Measurements from ENCODE around the gene COL19A1. TPM values are rescaled to one million over a fixed set of nuclear protein-coding genes. Genes with fewer than 3 reads are reported as not detected.
"Not testable (repeated sequence)": the region's sequence is repeated elsewhere in the genome, so short reads cannot be mapped to it uniquely, and the experiment has no call there.

COL19A1 gene
- total and polyA plus RNA-seq, 7 donors, result 0.54 to 1.6 (median 0.83) TPM; not detected in 3

DNA sequence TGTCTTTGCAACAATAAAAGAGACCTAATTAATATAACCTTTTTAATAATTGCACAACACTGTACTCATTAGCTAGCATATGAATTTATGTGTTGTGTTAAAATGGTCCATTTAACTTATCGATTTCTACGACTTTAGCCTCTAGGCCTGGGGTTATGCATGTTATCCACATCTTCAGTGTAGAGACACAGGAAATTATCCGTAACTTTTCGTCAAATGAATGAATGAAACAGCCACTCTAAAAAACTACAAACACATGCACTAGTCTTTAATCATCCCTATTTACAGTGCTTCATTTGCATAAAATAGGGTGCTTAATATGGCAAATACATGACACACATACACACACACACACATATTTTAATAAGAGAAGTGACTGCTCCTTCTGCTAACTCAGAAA lies 47.2 kb upstream of the COL19A1 start:
- Histone ChIP-seq H3K4me3 (no peak overlapping the region), H3K9me3 (no peaks in the 10 kb centered on the region), H3K27me3 (no peaks in the 10 kb centered on the region), H3K27ac (no peak overlapping the region), H3K36me3 (no peaks in the 10 kb centered on the region), H3K4me1 (no peaks in the 10 kb centered on the region)
- no peak for DNase-seq
- 91 to 95% methylated on average over 4 of the region's 4 CpGs for WGBS, 2 donors
- intact Hi-C loops (cut with DNase I), result no loop called here
- TF ChIP-seq EP300 (IDR thresholded peaks at IDR 0.05) (no peak), POLR2A (IDR thresholded peaks at IDR 0.05) (no peak), POLR2AphosphoS5 (IDR thresholded peaks at IDR 0.05) (no peak)
- TF ChIP-seq, protein P1, sequence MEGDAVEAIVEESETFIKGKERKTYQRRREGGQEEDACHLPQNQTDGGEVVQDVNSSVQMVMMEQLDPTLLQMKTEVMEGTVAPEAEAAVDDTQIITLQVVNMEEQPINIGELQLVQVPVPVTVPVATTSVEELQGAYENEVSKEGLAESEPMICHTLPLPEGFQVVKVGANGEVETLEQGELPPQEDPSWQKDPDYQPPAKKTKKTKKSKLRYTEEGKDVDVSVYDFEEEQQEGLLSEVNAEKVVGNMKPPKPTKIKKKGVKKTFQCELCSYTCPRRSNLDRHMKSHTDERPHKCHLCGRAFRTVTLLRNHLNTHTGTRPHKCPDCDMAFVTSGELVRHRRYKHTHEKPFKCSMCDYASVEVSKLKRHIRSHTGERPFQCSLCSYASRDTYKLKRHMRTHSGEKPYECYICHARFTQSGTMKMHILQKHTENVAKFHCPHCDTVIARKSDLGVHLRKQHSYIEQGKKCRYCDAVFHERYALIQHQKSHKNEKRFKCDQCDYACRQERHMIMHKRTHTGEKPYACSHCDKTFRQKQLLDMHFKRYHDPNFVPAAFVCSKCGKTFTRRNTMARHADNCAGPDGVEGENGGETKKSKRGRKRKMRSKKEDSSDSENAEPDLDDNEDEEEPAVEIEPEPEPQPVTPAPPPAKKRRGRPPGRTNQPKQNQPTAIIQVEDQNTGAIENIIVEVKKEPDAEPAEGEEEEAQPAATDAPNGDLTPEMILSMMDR (IDR thresholded peaks at IDR 0.05), result no peak

DNA sequence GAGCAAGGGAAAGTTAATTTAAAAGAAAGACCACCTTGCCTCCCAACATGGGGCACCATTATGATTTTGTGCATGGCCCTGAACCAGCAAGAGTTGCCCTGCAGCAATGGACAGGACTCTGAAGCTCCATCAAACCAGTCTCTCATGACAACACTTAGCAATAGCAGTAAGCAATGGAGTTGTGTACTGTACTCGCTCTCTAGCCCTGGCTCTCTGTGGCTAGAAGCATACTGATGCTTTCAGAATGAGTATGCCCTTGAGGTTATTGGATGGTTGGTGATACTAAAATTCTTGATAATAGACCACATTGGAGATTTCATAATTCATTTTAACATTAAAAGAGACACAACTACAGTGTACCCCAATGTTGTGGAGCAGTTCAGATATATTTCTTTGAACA lies 46.3 kb upstream of the COL19A1 start:
- TF ChIP-seq POLR2A (IDR thresholded peaks at IDR 0.05), result no peak
- no peak for TF ChIP-seq EP300 (IDR thresholded peaks at IDR 0.05)
- TF ChIP-seq POLR2AphosphoS5 (IDR thresholded peaks at IDR 0.05), result no peak
- TF ChIP-seq, protein P1 (IDR thresholded peaks at IDR 0.05), result no peak
- no peak overlapping the region for H3K4me3 ChIP-seq
- DNase-seq, result no peak
- H3K27ac ChIP-seq, result no peak overlapping the region
- no peaks in the 10 kb centered on the region for H3K36me3 ChIP-seq
- 95% methylated on average over 1 of the region's 1 CpG for WGBS, 2 donors
- no peaks in the 10 kb centered on the region for H3K4me1 ChIP-seq
- intact Hi-C loops (cut with DNase I), result no loop called here
- H3K9me3 ChIP-seq, result no peaks in the 10 kb centered on the region
- H3K27me3 ChIP-seq, result no peaks in the 10 kb centered on the region

DNA sequence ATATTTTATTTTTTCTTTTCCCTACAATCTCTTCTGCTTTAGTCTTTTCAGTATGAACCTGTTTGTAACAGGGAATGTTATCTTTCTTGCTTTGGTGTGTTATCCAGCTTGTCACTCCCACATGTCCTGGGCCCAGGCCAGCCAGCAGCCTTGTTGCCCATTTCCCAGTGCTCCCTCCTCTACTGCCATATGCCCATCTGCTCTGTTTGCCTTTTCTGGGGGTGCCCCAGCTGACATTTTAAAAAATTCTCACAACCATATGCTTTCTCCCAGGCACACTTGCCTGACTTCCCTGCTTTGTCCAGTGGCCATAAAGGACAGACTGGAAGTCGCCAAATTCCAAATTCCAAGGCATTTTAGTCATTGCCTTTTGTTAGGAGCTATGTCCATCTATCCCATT lies 45.9 kb upstream of the COL19A1 start:
- no peak overlapping the region for H3K4me3 ChIP-seq
- no peaks in the 10 kb centered on the region for H3K36me3 ChIP-seq
- no peaks in the 10 kb centered on the region for H3K4me1 ChIP-seq
- H3K27me3 ChIP-seq, result no peaks in the 10 kb centered on the region
- H3K27ac ChIP-seq, result no peak overlapping the region
- no peaks in the 10 kb centered on the region for H3K9me3 ChIP-seq
- TF ChIP-seq POLR2A (IDR thresholded peaks at IDR 0.05) (no peak), EP300 (IDR thresholded peaks at IDR 0.05) (no peak), POLR2AphosphoS5 (IDR thresholded peaks at IDR 0.05) (no peak)
- TF ChIP-seq, protein P1 (IDR thresholded peaks at IDR 0.05), result no peak
- no peak for DNase-seq
- WGBS, 2 donors, result 94 to 97% methylated on average over 1 of the region's 1 CpG
- intact Hi-C loops (cut with DNase I), result no loop called here

DNA sequence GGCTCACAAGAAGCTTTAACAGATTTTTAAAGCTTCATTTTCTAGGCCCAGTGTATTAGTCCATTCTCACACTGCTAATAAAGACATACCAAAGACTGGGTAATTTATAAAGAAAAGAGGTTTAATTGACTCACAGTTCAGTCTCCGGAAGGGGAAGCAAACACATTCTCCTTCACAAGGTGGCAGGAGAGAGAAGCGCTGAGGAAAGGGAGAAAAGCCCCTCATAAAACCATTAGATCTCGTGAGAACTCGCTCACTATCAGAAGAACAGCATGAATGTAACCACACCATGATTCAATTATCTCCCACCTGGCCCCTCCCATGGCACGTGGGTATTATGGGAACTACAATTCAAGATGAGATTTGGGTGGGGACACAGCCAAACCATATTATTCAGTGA lies 42.0 kb upstream of the COL19A1 start:
- H3K4me1 ChIP-seq; H3K9me3 ChIP-seq; DNase-seq; H3K4me3 ChIP-seq; H3K27ac ChIP-seq; H3K36me3 ChIP-seq; H3K27me3 ChIP-seq; intact Hi-C loops (cut with DNase I): not testable (repeated sequence)
- WGBS, 2 donors, result 65 to 84% methylated on average over 5 of the region's 5 CpGs

DNA sequence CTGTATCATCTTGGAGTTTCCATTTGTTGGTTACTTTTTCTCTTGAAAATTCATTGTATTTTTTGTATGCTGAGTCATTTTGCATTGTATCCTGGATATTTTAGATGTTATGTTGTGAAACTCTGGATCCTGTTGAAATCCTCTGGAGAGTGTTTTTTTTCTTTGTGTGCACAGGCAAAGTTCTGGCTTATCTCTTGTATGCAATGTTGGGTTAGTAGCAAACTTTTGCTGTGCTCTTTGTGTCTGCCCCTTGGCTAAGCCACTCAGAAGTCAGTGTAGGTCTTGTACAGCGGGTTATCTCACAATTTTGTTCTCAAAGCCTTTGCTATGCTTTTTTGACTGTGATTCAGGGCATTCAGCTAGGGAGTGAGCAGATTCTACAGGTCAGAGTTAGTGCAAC lies 40.5 kb upstream of the COL19A1 start:
- intact Hi-C loops (cut with DNase I), result no loop called here
- H3K36me3 ChIP-seq, result no peaks in the 10 kb centered on the region
- no peak for DNase-seq
- no peak overlapping the region for H3K27ac ChIP-seq
- H3K27me3 ChIP-seq, result no peaks in the 10 kb centered on the region
- 91 to 92% methylated on average over 1 of the region's 1 CpG for WGBS, 2 donors
- H3K9me3 ChIP-seq, result no peaks in the 10 kb centered on the region
- TF ChIP-seq POLR2A (IDR thresholded peaks at IDR 0.05) (no peak), EP300 (IDR thresholded peaks at IDR 0.05) (no peak), POLR2AphosphoS5 (IDR thresholded peaks at IDR 0.05) (no peak)
- TF ChIP-seq, protein P1 (IDR thresholded peaks at IDR 0.05), result no peak
- H3K4me1 ChIP-seq, result peaks cover 0 to 4% (median 0%) of the 10 kb centered on the region in 4 donors
- H3K4me3 ChIP-seq, result no peak overlapping the region

Data from sigmoid colon (tissue), 7 donors.